Raji (cell line): ENCODE results near the gene PHC2.

Experiments
- POLR2A ChIP-seq: IDR thresholded peaks from 2 replicates; pipeline ENCODE4 v1.6.1; 2011; ENCODE audit warnings: low read depth, low read length, control low read depth; ENCODE audit not compliant: insufficient read depth

The PHC2 gene

DNA sequence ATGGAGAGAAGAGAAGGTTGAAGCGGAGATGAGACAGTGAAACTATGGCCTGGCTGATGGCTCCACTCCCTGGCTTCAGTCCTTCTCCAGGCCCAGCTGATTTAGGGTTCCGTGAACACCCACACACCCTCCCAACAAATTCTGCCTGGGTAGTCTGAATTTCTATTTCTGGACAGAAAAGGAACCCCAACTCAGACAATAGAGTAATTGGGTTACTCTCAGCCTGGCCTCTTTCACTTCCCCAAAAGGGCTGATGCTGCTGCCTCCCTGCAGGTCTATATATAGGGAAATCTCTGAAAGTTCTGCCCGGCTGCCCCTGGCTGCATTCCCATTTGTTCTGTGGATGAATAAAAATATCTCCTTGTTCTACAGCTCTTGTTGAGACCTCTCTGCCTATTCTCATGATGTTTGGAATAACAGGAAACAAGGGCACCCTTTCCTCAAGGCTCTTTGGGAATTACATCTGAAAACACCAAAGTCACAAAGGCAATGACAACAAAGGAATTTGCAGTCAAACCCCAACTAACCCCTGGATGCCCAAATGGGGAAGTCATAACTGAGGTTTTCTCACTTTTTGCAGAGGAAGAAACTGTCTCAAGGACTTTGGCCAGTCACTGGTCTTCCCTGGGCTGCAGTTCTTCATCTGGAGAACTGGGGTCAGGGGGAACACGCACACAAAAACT is 30.2 kb upstream of the PHC2 start:
- no peak for TF ChIP-seq POLR2A

GRCh38 chr1:33460144-33460543 is 29.2 kb upstream of the PHC2 start:
- TF ChIP-seq POLR2A: no peak

- no peak for TF ChIP-seq POLR2A
These were observed 28.8 kb upstream of the PHC2 start for GRCh38 chr1:33459691-33460090.

DNA sequence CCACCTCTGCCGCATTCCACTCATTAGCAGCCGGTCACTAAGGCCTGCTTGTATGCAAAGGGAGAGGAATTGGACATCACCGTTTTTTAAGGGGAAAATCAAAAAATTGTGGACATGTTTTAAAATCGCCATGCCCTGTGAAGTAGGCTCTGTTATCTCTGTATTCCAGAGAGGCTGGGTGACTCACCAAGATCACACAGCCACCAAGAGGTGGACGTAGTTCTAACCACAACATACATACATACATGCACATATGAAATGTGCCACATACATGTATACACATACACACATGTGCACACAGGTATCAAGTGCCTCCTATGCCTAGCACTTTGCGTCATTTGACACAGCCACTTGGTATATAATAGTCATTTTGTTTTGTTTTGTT is 25.6 kb upstream of the PHC2 start:
- TF ChIP-seq POLR2A: no peak

DNA sequence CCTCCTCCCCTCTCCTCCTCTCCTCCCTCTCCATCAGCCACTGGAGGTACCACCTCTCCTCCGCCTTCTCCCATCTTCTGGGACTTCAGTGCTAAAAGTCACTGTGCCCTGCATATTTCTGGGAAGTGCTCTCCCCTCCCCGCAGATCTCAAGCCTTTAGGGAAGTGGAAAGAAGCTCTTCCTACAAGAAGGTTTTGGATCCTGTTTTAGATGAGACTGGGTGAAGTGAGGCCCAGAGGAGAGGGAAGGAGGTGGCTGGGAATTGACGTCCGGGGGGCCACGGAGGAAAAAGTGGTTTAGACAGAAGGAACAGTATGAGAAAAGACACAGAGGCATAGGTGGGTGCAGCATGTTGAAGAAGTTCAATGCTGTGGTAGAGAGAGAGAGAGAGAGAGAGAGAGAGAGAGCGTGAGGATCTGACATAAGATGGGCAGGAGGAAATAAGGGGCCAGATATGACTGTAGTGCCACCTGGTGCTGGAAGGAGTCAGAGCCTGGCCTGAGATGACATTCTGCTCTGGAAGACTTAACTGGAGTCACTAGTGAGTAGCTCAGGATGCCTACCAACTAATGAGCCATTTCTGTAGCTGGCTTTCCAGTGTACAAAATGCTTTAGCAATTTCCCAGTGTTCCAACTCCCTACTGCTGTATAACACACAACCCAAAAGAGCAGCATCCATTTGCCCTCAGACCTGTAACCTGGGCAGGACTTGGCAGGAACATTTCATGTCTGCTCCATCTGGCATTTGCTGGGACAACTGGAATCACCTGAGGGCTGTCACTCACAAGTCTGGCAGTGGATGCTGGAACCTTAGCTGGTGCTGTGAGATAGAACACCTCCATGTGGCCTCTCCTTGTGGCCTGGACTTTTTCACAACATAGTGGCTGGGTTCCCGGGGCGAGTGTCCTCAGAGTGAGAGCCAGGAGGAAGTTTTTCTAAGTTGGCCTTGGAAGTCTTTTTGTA is 24.9 kb upstream of the PHC2 start:
- TF ChIP-seq POLR2A: no peak

GRCh38 chr1:33454646-33455282 is 23.9 kb upstream of the PHC2 start:
- no peak for TF ChIP-seq POLR2A

GRCh38 chr1:33446590-33446989 is 15.7 kb upstream of the PHC2 start:
- TF ChIP-seq POLR2A: no peak

- TF ChIP-seq POLR2A: no peak
These were observed 14.2 kb upstream of the PHC2 start for GRCh38 chr1:33445108-33445507.

DNA sequence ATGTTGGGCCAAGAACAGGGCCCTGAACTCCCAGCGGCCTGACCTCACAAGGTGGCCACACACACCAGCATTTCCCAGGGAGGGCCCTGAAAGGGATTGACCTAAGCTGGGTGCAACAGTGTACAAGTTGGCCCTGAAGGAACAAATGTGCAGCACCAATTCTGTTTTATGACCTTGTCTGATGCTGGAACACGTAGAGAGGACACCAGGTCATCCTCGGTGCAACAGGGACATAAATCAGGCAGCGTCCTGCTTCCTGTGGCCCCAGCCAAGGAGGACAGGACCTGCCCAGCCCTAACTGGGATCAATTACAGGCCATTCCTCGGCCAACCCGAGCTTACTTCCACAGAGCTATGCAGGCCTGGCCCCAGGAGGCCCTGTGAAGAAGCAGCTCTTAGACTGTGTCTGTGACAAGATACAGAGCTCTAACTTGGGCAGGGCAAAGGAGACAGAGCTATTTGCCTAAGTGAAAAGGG is 12.8 kb upstream of the PHC2 start:
- no peak for TF ChIP-seq POLR2A

DNA sequence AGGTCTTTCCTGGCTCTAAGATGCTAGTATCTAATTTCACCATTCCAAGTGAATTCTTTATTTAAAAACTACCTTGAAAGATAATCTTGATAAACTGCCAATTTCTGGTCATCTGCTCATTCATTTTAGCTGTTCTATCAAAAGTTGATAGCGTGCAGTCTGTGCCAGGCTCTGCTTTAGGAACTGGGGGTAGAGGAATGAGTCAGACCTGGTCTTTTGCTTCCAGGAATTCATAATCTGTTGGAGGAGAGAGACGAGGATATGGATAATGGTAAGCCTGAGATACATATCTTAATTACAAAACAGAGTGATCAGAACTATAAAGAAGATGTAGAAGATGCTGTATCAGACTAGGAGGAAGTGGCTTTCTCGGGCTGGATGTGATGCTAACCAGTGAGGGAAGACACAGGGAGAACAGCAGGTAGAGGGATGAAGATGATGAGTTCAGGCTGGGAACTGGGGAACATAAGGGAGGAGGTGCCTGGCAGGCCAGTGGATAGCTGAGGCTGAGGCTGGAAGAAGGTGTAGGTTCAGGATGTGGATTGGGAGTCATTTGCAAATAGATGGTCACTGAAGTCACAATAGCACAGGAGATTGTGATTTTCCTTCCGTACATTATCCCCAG is 12.3 kb upstream of the PHC2 start:
- TF ChIP-seq POLR2A: no peak

GRCh38 chr1:33442141-33442540 is 11.2 kb upstream of the PHC2 start:
- TF ChIP-seq POLR2A: no peak

DNA sequence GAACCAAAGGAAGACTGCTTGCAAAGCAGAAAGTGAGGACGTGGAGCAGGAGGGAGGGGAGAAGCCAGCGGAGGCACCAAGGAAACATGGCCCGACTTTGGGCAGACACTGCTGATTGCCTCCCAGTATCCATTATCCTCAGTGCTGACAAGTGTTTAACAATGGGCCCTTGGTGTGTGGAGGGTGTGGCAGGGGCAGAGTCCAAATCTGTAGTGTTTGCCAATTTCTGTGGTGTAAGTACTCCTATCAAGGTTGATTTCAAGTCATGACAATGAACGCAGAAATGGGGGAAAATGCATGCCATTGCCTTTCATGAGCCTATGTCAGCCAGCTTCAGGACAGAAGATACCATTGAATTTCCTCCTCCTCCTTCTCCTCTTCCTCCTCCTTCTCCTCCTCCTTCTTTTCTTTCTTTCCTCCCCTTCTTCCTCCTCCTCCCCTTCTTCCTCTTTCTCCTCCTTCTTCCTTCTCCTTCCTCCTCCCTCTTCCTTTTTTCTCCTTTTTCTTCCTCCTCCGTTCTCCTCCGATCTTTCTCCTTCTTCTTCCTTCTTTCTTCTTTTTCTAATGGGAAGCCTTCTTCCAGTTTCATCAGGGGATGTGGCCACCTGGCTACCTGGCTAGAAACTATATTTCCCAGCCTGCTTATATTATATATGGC is 10.3 kb upstream of the PHC2 start:
- TF ChIP-seq POLR2A: no peak

DNA sequence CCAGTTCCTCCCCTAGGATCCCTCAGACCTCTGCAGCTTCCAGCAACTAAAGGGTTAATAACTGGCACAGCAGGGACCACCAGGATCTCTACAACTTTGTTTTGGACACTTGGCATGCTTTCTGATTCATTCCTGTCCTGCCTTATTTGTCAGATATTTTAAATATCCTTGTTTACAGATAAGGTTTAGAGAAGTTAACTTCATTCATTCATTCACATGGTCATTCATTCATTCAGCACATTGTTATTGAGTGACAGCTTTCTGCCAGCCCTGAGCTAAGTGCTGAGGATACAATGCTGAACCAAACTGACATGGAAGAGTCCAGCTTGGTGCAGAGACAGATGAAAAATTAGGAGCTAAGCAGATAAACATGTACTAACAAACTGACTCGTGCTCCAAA is 8.8 kb upstream of the PHC2 start:
- no peak for TF ChIP-seq POLR2A

DNA sequence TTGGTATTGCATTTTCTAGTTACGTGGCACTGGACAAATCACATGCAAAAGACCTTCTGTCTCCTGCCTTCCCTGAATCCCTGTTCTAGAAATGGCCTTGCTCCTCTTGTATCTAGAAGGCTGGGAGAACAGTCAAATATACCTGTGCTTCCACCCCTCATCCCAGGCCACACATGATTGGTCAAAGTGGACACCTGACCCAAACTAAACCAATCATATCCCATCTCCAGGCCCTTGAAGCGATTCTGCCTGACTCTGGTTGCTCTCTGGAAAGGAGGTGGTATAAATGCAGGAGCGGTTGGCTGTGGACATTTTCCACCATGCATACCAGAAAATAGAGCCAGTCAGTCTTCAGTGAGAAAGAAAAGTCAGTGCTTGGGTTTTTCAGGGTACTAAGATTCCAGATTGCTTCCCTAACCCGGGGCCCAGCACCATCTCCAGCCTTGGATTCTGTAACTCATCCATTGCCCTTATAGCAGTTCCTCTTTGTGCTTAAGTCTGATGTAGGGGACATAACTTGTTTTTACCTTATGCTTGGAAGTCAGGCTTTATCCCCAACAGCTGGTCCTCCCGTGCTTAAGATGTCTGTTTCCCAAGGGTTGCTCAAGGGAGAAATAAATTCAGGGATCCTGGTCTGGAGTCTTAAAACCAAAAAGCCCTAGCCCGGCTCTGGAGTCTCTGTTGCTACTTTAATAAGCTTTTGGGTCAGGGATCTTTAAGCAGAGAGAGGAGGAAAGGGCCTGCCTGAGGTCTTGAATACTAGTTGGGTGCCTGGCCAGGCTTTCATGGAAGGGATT is 7.7 kb upstream of the PHC2 start:
- no peak for TF ChIP-seq POLR2A
